ENCODE measurements around the gene PIM2.
"Not testable (repeated sequence)": the region's sequence is repeated elsewhere in the genome, so short reads cannot be mapped to it uniquely, and the experiment has no call there.

Gene PIM2

GRCh38 chrX:48904180-48904579 is 14.6 kb downstream of the PIM2 start:
- no peak for DNase-seq

- DNase-seq, result no peak
Measured at GRCh38 chrX:48903290-48903689, 15.5 kb downstream of the PIM2 start.

DNA sequence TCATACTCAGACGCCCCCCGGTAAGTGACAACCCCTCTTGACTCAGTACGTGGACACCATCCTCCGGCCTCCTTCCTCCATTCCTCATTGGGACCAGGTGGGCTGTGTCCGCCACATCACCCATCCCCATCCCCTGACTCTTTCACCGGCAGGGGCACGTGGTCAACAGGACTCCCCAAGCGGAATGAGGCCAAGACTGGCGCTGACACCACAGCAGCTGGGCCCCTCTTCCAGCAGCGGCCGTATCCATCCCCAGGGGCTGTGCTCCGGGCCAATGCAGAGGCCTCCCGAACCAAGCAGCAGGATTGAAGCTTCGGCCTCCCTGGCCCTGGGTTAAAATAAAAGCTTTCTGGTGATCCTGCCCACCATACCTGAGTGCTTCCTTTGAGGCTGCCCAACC is 16.0 kb downstream of the PIM2 start:
- no peak for DNase-seq

GRCh38 chrX:48902135-48902534 is 16.7 kb downstream of the PIM2 start:
- DNase-seq, result no peak

- DNase-seq, result no peak
Measured at GRCh38 chrX:48901069-48901468, 17.8 kb downstream of the PIM2 start.

- DNase-seq, result no peak
Measured at GRCh38 chrX:48899078-48899410, 19.8 kb downstream of the PIM2 start.

- DNase-seq, result peak; percentile 88
Measured at GRCh38 chrX:48897625-48898306, 21.1 kb downstream of the PIM2 start, which contains the start of the genes PQBP1 and TIMM17B. PQBP1 (plus strand) TSS chrX:48897930; CDS start chrX:48898510, 580 bp downstream. TIMM17B (minus strand) TSS chrX:48897768; CDS start chrX:48897749, 19 bp downstream.

DNA sequence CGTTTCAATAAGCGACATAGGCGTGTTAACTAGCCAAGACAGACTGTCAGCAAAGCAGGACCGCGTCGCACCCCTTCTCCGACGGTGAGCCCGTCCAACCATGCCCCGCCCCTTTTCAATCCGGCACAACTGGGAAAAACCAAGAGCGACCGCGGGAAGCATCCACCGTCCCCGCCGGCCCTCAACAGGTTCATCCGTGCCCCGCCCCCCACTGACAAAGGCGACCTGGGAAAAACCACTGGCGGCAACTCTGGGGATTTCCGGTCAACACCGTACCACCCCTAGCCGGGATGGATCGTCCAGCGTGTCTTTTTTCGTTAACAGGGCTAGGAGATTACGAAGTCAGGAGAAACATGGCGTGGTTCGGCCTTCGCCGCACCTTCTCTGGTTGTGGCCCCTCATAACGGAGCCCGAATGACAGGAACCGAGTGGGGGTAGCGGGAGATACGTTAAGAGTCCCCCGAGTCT is 21.6 kb downstream of the PIM2 start:
- peak; percentile 76 for DNase-seq

DNA sequence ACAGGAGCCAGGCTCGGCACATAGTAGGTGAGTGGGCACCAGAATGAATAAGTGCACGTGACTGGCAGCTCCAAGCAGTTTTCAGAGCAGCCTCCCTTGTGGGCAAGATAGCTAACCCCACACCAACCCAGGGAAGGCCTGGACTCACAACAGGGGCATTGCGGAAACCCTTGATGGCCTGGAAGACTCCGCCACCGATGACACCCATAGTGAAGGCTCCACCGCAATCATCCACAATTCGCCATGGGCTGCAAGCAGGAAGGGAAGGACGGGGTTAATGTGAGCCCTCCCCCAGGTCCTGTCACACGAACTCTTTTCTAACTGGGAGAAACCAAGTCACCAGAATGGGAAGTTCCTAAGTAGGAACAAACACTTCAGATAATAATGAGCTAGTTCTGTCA is 22.2 kb downstream of the PIM2 start:
- DNase-seq, result peak; percentile 37

DNA sequence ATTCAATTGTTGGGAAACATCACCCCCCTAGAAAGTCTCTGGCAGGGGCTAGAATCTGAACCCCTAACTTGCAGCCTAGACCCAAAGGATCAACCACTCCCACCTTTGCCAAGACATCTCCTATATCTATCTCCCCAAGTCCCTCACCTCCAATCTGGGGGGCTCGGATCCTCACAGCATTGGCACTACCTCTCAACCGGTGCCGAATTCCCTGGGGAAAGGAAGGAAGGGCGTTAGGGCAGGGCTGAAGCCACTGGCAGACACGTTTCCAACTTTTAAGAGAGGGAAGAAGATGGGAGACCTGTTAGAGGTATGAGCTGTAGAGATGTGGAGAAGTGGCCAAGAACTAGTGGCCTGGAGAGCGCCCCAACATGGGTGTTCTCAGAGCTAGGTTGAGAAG is 23.9 kb downstream of the PIM2 start:
- DNase-seq, result no peak

- no peak for DNase-seq
Measured at GRCh38 chrX:48893556-48894348, 25.1 kb downstream of the PIM2 start.

GRCh38 chrX:48892896-48893295 is 25.9 kb downstream of the PIM2 start:
- DNase-seq, result no peak

- DNase-seq, result peak; percentile 76
Measured at GRCh38 chrX:48891402-48892288, 27.2 kb downstream of the PIM2 start.

DNA sequence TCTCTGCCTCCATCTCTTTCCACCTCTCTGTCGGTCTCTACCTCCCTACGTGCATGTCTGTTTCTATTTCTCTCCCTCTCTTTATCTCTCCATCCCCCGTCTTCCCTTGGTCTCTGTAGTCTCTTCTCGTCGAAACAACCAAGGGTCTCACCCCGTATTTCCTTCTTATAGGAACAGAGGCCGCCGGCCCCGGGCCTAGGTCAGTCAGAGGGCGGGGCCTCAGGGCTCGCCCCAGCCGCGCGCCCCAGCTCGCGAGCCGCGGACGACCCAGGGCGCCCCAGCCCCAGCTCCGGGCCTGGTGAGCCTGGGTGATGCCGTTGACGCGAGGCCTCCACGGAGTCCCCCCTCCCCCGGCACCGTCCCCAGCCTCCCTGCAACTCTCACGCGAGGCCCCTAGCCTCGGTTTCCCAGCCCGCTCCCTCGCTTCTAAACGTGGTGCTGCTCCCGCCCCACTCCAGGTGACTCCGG is 27.9 kb downstream of the PIM2 start:
- no peak for DNase-seq

- DNase-seq, result no peak
Measured at GRCh38 chrX:48890296-48890925, 28.4 kb downstream of the PIM2 start.

DNA sequence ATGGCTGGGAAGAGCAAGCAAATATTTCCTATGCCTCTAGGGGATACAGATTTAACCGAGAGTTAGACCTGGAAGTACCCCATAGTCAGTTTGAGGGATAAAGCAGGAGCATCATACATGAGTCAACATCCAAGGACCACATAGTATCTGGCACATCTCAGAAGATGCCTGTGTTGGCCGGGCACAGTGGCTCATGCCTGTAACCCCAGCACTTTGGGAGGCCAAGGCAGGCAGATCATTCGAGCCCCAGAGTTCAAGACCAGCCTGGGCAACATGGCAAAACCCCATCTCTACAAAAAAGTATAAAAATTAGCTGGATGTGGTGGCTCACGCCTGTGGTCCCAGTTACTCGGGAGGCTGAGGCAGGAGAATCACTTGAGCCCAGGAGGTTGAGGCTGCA is 32.2 kb downstream of the PIM2 start:
- DNase-seq, result not testable (repeated sequence)

GRCh38 chrX:48883729-48884128 is 35.1 kb downstream of the PIM2 start:
- DNase-seq, result no peak

- not testable (repeated sequence) for DNase-seq
Measured at GRCh38 chrX:48876944-48877343, 41.9 kb downstream of the PIM2 start.

DNA sequence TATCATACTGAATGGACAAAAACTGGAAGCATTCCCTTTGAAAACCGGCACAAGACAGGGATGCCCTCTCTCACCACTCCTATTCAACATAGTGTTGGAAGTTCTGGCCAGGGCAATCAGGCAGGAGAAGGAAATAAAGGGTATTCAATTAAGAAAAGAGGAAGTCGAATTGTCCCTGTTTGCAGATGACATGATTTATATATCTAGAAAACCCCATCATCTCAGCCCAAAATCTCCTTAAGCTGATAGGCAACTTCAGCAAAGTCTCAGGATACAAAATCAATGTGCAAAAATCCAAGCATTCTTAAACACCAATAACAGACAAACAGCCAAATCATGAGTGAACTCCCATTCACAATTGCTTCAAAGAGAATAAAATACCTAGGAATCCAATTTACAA is 46.8 kb downstream of the PIM2 start:
- not testable (repeated sequence) for DNase-seq

GRCh38 chrX:48864210-48864609 is 54.6 kb downstream of the PIM2 start:
- DNase-seq, result peak; percentile 36
